GM21526 (cell line): ENCODE data around the gene ZNF160.

Experiments used
- ATAC-seq: cut with Tn5 transposase; IDR thresholded peaks from one replicate; pipeline ENCODE4 v1.9.1; 2021; ENCODE audit warnings: moderate library complexity; ENCODE audit not compliant: unreplicated experiment, low FRiP score

ZNF160 gene

DNA sequence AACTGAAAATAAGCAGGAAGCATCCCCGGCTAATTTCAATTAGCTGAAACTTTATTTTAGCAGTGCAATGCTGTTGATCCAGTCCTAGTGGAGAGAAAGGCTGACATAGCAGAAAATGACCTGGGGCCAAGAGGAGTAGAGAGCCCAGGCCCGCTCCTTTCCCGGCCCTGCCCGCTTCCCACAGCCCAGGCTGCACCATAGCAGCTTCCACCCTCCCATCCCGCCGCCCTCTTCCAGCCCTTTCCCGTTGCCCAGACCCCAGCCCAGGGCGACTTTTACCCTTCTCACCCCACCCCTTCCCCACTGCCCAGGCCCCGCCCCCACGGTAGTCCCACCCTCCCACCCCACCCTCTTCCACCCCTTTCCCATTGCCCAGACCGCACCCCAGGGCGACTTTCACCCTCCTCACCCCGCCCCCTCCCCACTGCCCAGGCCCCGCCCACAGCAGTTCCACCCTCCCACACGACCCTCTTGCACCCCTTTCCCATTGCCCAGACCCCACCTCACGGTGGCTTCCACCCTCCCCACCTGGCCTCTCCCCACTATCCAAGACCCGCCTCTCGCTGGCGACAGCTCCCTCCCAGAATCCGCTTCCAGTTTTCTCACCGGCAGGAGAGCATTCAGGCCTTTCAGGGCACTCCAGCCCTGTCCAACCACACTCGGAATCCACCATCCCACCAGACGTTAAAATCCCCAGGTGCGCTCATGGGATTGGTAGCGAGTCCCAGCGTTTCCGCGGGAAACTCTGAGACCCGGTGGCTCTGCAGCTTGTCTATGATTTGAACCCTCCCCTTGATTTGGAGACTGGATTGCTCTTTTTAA, 8.3 kb downstream of the ZNF160 start:
- ATAC-seq, result no peak

DNA sequence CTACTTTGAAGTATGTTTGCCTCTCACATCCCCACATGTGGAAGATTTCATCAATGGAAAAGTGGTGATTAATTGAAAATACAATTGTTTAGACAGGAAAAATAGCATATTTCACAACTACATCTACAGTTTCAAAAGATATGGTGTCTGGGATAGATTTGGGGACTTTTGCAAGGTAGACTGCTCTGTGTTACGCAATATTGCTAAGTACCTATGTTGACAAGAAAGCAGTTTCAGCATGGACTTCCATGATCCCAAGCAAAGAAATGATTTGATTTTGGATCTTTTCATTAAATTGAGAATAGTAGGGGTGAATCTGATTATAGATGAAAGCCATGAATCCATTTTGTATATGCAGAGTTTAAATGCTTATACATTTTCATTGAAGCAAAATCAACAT, 10.5 kb downstream of the ZNF160 start:
- no peak for ATAC-seq

DNA sequence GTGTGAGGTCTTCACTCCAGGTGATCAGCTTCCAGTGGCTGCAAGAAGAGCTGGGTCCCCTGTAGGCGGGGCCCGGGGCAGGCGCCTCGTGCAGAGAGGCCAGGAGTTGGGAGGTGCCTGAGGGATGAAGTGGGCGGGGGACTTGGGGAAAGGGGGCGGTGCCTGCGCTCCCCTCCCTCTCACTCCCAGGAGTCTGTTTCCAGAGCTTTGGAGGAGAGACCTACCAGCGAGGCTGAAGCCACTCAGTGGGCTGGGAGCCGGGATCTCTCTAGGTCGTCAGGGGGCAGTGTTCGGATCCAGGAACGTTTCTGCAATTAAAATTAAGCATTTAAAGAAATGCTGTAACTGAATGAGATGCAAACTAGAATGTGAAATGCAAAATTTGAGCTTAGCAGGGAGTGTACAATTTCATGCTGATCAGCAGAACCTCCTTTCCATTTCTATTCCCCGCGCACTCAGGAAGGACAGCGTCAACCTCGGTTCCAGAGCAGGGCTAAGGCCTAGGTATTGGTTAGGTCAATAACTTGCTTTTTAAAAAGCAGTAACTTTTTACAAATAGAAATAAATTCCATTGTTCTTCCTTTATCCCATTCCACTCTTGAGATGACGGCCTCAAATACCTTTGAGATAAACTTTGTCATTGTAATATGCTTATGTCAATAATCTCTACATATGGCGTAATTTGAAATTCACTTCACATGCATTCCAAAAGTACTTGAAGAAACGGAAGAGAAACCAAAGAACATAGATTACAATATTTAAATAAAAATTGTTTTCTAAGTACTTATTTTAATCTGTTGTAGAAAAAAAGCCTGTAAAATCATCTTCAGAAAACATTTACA, 11.6 kb downstream of the ZNF160 start:
- ATAC-seq, result no peak

DNA sequence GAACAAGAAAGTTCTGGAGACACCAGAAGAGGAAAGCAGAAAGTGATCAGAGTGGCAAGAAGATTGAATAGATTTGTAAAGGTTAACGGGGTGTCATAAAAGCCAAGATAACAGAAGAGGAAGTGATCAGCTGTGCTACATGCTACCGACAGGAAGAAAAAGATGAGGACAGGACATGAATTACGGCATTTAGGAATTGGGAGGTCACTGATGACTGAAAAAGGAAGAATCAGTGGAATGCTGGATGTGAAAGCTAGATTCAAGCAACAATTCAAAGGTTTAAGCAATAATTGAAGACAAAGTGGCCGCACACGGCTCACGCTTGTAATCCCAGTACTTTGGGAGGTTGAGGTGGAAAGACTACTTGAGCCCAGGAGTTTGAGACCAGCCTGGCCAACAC, 15.1 kb downstream of the ZNF160 start:
- no peak for ATAC-seq

DNA sequence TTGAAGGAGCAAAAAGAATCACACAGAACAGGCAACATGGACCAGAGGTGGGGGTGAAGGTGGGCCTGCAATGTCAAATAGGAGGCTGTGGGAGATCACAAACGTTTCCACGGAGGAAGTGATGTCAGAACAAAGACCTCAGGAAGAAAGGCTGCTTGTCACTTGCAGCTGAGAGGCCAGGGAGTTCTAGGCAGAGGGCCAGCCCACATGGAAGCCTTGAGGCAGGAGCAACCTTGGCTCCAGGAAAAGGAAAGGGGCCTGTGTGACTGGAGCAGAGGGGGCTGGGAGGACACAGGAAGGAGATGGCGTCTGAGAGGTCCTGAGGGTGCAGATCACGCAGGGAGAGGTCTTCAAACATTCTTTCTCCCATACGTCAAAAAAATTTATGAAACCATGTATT, 16.3 kb downstream of the ZNF160 start:
- ATAC-seq, result no peak

DNA sequence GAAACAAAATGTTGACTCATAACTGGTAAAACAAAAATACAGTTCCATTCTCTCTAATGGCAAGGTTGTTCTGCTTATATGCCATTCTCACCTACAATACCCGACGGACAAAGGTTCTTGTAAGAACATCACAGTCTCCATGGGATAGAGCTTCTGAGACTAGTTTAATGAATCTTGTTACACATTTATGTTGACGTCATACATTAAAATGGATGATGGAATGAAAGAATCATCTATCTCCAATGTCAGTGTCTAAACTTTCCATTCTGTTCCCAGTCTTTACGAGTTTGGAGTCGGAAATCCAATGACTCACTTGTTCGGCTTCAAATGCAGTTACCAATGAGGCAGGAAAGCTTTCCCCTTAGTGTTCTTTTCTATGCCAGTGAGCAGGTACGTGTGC, 17.7 kb downstream of the ZNF160 start:
- no peak for ATAC-seq

DNA sequence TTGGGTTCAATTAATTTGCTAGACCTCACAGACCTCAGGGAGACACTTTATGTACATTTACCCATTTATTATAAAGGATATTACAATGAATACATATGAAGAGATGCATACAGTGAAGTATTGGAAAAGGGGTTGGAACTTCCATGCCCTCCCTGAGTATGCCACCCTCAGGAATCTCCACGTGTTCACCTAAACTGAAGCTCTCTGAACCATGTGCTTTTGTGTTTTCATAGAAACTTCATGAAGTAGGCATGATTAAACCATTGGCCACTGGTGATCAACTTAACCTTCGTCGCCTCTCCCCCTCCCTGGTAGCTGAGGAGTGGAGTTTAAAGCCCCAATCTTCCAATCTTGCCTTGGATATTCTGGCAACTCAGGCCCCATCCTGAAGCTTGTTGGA, 20.3 kb downstream of the ZNF160 start:
- no peak for ATAC-seq

DNA sequence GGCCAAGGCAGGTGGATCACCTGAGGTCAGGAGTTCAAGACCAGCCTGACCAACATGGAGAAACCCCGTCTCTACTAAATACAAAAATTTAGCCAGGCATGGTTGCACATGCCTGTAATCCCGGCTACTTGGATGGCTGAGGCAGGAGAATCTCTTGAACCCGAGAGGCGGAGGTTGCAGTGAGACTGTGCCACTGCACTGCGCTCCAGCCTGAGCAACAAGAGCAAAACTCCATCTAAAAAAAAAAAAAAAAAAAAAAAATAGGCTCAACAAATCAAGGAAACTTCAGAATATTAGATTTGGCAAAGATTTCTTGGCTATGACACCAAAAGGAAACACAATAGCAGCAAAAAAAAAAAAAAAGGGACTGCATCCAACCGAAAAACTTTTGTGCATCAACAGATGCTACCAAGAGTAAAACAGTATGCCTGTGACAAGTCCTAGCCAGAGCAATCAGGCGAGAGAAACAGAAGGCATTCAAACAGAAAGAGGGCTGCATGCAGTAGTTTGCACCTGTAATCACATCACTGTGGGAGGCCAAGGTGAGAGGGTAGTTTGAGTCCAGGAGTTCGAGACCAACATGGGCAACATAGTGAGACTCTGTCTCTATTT, 23.8 kb downstream of the ZNF160 start:
- ATAC-seq, result no peak

DNA sequence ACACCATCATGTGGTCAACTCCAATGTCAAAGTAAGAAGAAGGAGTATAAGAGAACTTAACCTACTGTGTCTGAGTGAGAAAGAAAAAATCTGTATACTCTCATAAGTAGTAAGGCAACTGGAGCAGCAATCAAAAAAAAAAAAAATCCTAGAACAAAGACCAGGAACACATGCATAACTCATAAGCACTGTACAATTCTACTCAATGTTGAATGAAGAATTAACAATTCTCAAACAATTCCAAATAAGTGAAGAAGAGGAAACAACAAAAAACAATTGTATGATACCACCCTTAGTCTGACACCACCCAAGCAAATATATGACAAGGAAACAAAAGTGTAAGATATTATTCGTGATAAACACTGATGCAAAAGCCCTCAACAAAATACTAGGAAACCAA, 24.6 kb downstream of the ZNF160 start:
- ATAC-seq, result no peak

DNA sequence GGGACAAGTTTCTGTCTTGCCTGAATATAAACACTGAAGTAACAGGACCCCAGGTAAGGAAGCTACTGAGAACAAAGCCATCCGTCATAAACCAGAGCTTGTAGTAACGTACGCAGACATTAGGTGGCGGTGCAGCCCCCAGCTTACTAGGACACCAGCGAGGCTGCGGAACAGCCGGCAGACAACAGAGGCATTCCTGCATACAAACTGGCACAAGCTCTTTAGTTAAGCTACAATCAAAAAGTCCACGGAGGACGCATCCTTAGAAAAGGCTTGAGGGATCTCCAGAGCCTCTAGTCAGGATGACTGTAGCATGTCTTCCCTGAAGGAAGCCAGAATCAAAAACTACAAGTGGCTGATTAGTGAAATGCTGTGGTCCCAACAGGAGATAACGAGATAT, 26.2 kb downstream of the ZNF160 start:
- no peak for ATAC-seq

DNA sequence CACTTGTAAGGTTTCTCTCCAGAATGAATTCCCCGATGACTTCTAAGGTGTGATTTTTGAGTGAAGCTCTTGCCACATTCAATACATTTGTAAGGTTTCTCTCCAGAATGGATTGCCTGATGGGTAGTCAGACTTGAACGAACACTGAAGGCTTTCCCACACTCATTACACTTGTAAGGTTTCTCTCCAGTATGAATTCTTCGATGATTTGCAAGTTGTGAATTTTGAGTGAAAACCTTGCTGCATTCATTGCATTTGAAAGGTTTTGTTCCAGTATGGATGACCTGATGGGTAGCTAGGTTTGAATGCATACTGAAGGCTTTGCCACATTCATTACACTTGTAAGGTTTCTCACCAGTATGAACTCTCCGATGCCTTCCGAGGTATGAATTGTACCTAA, 34.4 kb downstream of the ZNF160 start:
- no peak for ATAC-seq

DNA sequence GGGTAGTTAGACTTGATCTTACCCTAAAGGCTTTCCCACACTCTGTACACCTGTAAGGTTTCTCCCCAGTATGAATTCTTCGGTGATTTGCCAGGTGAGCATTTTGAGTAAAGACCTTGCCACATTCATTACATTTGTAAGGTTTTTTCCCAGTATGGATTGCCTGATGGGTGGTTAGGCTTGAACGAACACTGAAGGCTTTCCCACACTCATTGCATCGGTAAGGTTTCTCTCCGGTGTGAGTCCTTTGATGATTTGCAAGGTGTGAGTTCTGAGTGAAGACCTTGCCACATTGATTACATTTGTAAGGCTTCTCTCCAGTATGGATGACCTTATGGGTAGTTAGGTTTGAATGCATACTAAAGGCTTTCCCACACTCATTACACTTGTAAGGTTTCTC, 35.0 kb downstream of the ZNF160 start:
- no peak for ATAC-seq

DNA sequence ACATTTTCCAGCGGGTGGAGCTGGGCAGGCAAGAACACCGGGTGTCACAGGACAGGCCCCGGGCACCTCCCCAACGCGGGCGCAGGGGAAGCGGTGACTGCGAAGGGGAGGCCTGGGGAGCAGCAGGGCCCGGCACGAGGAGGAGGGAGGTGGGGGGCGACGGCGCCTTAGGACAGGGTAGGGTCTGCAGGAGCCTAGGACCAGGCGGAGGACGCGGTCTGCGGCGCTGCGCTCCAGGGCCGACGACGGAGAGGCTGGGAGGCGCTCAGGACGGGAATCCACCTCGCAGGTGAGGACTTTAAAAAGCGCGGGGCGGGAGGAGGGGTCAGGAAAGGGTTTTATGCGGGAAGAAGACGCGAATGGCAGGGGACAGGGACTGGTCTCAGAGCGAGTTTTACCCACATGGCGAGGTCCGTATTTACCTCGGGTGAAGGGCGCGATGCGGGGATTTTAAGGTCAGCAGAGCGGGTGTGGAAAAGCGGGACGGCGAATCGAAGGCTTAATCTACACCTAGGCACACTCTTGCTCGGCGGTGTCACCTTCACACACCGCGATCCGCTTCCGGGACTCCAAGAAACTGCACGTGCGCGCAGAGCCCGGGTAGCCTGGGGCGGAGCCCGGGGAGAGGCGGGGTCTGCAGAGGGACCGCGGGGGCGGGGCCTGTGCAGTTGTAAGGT, 45.2 kb downstream of the ZNF160 start:
- no peak for ATAC-seq

DNA sequence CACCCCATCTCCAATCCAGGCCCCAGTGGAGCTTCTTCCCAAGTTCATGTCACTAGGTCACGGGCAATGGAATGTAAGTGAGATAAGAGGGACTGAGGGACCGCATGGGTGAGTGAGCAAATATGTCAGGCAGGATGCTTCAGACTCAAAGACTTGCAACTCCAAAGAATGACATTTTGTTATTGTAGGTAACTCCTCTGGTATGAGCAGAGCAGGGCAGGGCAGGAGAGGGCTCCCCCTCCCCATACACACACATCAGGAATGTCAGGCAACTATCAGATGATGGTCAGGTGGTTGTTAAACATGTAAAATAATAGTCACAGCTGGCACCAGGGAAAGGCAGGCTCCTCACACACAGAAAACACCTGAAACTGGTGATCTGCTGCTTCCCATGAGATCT, 48.1 kb downstream of the ZNF160 start:
- ATAC-seq, result no peak

DNA sequence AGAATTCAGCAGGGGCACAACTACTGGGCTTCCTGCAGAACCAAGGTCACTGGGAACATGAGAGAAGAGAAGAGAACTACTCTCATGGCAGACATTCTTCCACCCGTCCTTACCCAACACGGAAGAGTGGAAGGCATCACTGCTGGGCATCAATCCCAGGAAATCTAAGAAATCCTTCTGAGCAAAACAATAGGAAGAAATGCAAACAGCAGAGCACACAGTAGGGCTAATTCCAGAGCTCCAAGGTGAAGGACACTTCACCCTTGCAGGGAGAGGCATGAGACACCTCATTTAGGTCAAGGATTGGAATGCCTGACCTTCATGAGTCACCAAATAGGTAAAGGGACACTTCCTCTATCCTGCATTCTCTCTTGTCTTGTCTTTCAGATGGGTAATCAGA, 55.8 kb downstream of the ZNF160 start:
- ATAC-seq, result no peak

DNA sequence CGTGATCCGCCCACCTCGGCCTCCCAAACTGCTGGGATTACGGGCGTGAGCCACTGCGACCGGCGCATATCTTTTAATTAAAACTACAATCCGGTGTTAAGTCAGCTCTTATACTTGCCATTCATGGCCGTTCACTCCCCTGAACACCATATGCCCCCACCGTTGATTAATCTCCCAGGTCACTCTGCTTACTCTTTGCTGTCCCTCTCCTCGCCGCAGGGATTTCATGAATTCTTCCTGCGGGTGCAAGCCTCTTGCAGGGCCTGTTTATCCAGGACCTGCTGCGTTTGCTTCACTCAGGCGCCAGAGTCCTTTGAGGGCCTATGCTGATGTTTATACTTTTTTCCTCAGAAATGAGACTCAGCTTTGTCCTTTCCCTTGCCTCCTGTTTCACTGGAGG, 57.7 kb downstream of the ZNF160 start:
- no peak for ATAC-seq

DNA sequence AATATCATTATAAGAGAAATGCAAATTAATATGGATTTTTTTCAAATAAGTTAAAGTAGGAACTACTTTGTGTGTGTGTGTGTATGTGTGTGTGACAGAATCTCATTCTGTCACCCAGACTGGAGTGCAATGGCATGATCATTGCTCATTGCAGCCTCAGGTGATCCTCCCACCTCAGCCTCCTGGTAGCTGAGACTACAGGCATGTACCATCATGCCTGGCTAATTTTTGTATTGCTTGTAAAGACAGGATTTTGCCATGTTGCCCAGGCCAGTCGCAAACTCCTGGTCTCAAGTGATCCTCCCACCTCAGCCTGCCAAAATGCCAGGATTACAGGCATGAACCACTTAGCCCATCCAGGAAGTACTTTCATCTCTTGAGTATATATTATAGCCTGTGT, 61.9 kb downstream of the ZNF160 start:
- ATAC-seq, result no peak

DNA sequence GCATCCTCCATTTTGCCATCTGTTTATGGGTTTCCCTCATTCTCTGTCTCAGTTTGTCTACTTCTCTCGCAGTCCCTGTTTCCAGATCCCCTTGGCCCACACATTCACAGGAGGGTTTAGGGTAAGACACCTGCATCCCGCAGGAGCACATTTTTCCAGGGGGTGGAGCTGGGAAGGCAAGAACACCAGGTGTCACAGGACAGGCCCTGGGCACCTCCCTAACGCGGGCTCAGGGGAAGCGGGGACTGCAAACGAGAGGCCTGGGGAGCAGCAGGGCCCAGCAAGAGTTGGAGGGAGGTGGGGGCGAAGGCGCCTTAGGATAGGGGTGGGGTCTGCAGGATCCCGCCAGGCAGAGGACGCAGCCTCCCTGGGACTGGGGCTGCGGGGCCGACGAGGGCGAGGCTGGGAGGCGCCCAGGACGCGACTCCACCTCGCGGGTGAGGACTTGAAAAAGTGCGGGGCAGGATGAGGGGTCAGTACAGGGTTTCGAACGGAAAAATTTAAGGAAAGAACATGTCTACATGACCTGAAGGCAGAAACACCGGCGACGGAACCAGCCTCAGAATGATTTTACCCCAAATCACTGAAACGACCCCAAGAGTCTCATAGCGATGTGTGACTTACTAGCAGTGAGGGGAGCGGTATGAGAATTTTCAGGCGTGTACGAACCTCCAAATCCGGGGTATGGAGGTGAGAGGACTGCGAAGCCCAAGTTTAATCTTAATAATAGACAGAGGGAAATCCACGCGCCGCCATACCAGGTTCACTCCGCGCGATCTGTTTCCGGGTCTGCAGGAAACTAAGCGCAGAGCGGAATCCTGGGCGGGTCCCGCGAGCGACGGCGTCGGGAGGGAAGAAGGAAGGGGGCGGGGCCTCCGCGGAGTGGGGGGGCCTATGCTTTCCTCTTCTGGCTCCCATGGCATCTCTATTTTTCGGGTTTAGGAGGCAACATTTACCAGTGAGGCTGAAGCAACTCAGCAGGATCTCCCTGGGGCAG, 65.8 kb downstream of the ZNF160 start:
- no peak for ATAC-seq

DNA sequence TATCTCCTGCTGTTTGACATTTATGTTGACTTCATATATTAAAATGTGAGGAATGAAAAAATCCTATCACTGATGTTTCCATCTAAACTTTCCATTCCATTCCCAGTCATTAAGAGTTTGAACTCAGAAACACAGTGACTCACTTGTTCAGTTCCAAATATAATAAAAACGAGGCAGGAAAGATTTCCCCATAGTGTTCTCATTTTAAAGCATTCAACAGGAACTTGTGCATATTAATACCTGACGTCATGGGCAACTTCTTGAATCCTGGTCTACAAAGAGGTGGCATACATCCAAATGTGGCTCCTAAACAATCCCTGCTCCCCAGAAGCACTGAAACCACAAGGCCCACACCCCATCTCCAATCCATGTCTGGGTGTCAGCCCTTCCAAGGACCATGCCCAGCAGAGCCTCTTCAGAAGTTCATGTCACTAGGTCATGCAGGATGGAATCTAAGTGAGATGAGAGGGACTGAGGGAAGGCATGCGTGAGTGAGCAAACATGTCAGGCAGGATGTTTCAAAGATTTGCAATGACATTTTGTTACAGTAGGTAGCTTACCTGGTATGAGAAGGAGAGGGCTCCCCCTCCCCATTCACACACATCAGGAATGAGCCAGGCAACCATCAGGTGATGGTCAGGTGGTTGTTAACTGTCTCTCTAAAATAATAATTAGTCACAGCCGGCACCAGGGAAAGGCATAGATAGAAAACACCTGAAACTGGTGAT, 68.1 kb downstream of the ZNF160 start:
- ATAC-seq, result no peak
